ENCODE measurements around the gene GINS2.
A peak's percentile ranks its signal among the peaks of the same experiment; 100 is the strongest.

GINS2 gene

GRCh38 chr16:85673529-85674417, 15.0 kb downstream of the GINS2 start:
- peak; percentile 8; the same call in 1 of the 2 replicates for TF ChIP-seq CTCF (IDR thresholded peaks at IDR 0.05; ENCODE audit: control insufficient read depth, extremely low read depth, insufficient read depth)
- no peak overlapping the region for H3K4me3 ChIP-seq (ENCODE audit: low read depth, low read length)
- DNase-seq (ENCODE audit: low read depth) = peak; percentile 91

GRCh38 chr16:85670840-85671239, 17.9 kb downstream of the GINS2 start:
- no peak overlapping the region for H3K4me3 ChIP-seq (ENCODE audit: low read depth, low read length)
- DNase-seq (ENCODE audit: low read depth) = no peak
- no peak for TF ChIP-seq CTCF (IDR thresholded peaks at IDR 0.05; ENCODE audit: control insufficient read depth, extremely low read depth, insufficient read depth)

GRCh38 chr16:85668676-85669424, 19.9 kb downstream of the GINS2 start:
- no peak for DNase-seq (ENCODE audit: low read depth)
- no peak overlapping the region for H3K4me3 ChIP-seq (ENCODE audit: low read depth, low read length)
- no peak for TF ChIP-seq CTCF (IDR thresholded peaks at IDR 0.05; ENCODE audit: control insufficient read depth, extremely low read depth, insufficient read depth)

GRCh38 chr16:85667841-85668413, 20.8 kb downstream of the GINS2 start:
- H3K4me3 ChIP-seq (ENCODE audit: low read depth, low read length) = no peak overlapping the region
- no peak for TF ChIP-seq CTCF (IDR thresholded peaks at IDR 0.05; ENCODE audit: control insufficient read depth, extremely low read depth, insufficient read depth)
- no peak for DNase-seq (ENCODE audit: low read depth)

- no peak overlapping the region for H3K4me3 ChIP-seq (ENCODE audit: low read depth, low read length)
- no peak for DNase-seq (ENCODE audit: low read depth)
- TF ChIP-seq CTCF (IDR thresholded peaks at IDR 0.05; ENCODE audit: control insufficient read depth, extremely low read depth, insufficient read depth) = no peak
Observed at GRCh38 chr16:85667261-85667660, 21.5 kb downstream of the GINS2 start.

GRCh38 chr16:85665929-85666328, 22.8 kb downstream of the GINS2 start:
- no peak for DNase-seq (ENCODE audit: low read depth)
- no peak for TF ChIP-seq CTCF (IDR thresholded peaks at IDR 0.05; ENCODE audit: control insufficient read depth, extremely low read depth, insufficient read depth)
- no peak overlapping the region for H3K4me3 ChIP-seq (ENCODE audit: low read depth, low read length)
